Nephron (organoid): ENCODE results near the gene NUP62.
"Not testable (repeated sequence)": the region's sequence is repeated elsewhere in the genome, so short reads cannot be mapped to it uniquely, and the experiment has no call there.

Experiments used
- H3K27ac Mint-ChIP-seq, 3 experiments: 2 replicates each; pipeline ENCODE4 v1.8.0; 2020; ENCODE audit warnings: mixed read lengths in 3 of 3, mild to moderate bottlenecking in 2 of 3, moderate library complexity in 1 of 3
- H3K27me3 Mint-ChIP-seq: 2 replicates; pipeline ENCODE4 v1.8.0; 2021; ENCODE audit warnings: low read depth, mild to moderate bottlenecking, moderate library complexity, mixed read lengths
- H3K36me3 Mint-ChIP-seq: 2 replicates; pipeline ENCODE4 v1.8.0; 2020; ENCODE audit warnings: low read depth, mixed read lengths
- H3K4me1 Mint-ChIP-seq: 2 replicates; pipeline ENCODE4 v1.8.0; 2020; ENCODE audit warnings: mixed read lengths
- H3K4me3 Mint-ChIP-seq, 3 experiments: 2 replicates each; pipeline ENCODE4 v1.8.0; 2020; ENCODE audit warnings: mild to moderate bottlenecking in 3 of 3, mixed read lengths in 3 of 3, moderate library complexity in 2 of 3
- H3K9me3 Mint-ChIP-seq: 2 replicates; pipeline ENCODE4 v1.8.0; 2020; ENCODE audit warnings: mixed read lengths
- TF ChIP-seq, protein P1 (sequence below), 3 experiments: fragments of 200-600 bp; sonication (generic); IDR thresholded peaks; one replicate each; pipeline ENCODE4 v1.5.0; 2021; ENCODE audit warnings: antibody characterized with exemption in 3 of 3; ENCODE audit not compliant: unreplicated experiment in 3 of 3

Gene NUP62

DNA sequence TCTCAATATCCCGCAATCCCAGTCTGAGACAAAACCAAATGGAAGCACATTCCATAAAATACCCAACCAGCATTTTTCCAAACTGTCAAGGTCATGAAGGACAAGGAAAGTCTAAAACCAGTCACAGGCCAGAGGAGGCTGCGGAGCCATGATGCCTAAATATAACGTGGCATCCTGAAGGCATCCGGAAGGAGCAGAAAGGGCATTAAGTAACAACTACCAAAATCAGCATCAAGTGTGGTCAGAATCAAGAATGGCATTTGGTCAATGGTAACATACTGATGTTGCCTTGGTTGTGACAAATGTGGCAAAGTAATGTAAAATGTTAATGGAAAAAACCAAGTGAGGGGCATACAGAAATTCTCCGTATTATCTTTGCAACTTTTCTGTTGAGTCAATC is 3.8 kb downstream of the NUP62 start:
- peak overlapping the region in 2 of 3 experiments; percentile 50 to 56 for H3K27ac Mint-ChIP-seq
- H3K4me3 Mint-ChIP-seq, result peak overlapping the region; percentile 7 to 66 (median 63)
- H3K27me3 Mint-ChIP-seq, result no peaks in the 10 kb centered on the region
- TF ChIP-seq, protein P1, sequence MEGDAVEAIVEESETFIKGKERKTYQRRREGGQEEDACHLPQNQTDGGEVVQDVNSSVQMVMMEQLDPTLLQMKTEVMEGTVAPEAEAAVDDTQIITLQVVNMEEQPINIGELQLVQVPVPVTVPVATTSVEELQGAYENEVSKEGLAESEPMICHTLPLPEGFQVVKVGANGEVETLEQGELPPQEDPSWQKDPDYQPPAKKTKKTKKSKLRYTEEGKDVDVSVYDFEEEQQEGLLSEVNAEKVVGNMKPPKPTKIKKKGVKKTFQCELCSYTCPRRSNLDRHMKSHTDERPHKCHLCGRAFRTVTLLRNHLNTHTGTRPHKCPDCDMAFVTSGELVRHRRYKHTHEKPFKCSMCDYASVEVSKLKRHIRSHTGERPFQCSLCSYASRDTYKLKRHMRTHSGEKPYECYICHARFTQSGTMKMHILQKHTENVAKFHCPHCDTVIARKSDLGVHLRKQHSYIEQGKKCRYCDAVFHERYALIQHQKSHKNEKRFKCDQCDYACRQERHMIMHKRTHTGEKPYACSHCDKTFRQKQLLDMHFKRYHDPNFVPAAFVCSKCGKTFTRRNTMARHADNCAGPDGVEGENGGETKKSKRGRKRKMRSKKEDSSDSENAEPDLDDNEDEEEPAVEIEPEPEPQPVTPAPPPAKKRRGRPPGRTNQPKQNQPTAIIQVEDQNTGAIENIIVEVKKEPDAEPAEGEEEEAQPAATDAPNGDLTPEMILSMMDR (IDR thresholded peaks at IDR 0.05; ENCODE audit: unreplicated experiment in 3 of 3), result no peak
- H3K36me3 Mint-ChIP-seq, result peaks cover 36% of the 10 kb centered on the region
- H3K9me3 Mint-ChIP-seq, result no peaks in the 10 kb centered on the region
- peaks cover 49% of the 10 kb centered on the region for H3K4me1 Mint-ChIP-seq

DNA sequence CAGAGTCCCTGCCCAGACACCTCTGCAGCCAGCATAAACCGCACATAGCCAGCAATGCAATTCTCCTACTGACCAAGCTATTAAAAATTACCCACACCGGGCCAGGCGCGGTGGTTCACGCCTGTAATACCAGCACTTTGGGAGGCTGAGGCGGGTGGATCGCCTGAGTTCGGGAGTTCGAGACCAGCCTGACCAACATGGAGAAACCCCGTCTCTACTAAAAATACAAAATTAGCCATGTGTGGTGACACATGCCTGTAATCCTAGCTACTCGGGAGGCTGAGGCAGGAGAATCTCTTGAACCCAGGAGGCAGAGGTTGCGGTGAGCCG is 4.5 kb downstream of the NUP62 start:
- H3K9me3 Mint-ChIP-seq, H3K27me3 Mint-ChIP-seq: not testable (repeated sequence)
- Mint-ChIP-seq H3K4me1 (peaks cover 44% of the 10 kb centered on the region), H3K27ac (peak overlapping the region in 1 of 3 experiments; percentile 64), H3K36me3 (peaks cover 32% of the 10 kb centered on the region), H3K4me3 (peak overlapping the region in 2 of 3 experiments; percentile 36 to 54)

DNA sequence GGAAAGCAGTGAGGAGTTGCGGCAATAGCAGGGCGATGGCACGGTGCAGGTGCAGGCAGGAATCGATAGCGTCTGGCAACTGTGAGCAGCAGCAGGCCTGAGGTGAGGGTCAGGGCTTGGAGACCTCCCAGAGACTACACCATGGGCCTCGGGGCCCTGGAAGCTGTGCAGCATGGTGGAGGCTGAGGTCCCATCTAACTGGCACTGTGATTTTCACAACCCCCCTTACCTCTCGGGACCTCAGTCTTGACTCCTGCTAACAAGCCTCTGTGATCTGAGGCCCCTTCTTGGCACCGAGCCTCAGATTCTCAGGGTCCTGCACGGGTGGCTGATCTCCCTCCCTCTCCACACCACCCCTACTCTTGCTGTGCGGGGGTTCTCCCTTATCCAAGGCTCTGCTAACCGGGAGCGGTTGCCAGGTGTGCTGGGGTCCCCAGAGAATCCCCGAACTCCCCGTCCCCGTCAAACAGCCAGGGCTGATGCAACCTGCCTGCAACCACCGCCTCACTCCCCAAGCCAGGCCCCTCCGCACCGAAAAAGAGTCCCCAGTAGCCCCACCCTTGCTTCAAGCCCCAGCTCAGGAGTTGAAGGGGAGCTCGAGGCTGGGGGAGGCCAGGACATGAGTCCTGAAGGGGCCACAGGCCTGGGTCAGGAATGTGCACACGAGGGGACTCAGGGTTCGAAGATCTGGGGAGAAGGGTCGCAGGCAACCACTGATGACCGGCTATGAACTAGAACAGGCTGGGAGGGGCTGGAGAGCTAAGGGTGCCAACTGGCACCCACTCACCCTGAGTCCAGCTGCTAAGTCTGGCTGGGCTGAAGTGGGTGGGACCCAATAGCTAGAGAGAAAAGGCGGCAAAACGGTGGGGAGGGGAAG is 5.1 kb downstream of the NUP62 start:
- Mint-ChIP-seq H3K27ac (peak overlapping the region; percentile 58 to 74 (median 64)), H3K4me1 (peaks cover 42% of the 10 kb centered on the region), H3K9me3 (no peaks in the 10 kb centered on the region), H3K27me3 (no peaks in the 10 kb centered on the region), H3K4me3 (peak overlapping the region in 2 of 3 experiments; percentile 36 to 54), H3K36me3 (peaks cover 37% of the 10 kb centered on the region)
- TF ChIP-seq, protein P1 (IDR thresholded peaks at IDR 0.05; ENCODE audit: unreplicated experiment in 3 of 3), result no peak

DNA sequence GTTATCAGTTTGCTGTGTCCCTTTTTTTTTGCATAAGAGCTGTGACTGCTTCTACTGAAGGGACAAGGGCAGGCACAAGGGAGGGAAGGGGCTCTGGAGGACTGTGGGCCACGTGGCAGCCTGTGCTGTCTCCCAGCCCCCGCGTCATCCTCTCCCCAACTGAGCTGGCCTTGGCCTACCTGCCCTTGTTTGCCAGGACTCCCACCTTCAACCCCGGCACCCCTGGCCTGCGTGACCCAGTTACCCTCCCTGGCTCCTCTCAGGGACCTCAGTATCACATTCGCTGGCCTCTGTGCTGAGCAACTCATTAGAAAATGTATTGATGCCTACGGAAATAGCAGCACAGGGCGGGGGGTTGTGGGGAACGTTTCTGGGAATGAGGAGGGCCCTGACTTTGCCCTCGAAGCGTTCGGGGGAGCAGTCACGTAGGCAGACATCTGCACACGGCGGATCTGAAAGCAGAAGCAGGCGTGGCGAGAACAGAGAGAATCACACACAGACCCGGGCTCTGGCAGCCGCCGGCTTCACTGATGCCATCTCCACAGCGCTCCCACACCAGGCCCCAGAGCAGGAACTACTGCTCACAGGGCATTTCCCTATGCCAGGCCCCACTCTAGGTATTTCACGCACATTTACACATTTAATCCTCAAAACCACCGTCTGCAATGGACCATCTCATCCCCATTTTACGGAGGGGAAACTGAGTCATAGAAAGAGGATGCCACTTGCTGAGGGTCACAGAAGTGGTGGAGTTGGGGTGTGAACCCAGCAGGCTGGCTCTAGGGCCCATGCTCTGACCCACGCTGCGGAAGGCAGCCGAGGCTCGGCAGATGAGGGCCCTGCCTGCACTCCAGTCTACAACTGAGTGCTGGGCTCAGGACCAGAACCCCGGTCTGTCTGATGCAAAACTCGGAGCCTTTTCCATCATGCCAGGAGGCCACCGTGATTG is 6.0 kb downstream of the NUP62 start:
- Mint-ChIP-seq H3K27me3 (no peaks in the 10 kb centered on the region), H3K4me3 (no peak overlapping the region), H3K9me3 (no peaks in the 10 kb centered on the region), H3K27ac (peak overlapping the region; percentile 58 to 74 (median 64)), H3K4me1 (peaks cover 40% of the 10 kb centered on the region), H3K36me3 (peaks cover 40% of the 10 kb centered on the region)
- TF ChIP-seq, protein P1 (IDR thresholded peaks at IDR 0.05; ENCODE audit: unreplicated experiment in 3 of 3), result no peak

DNA sequence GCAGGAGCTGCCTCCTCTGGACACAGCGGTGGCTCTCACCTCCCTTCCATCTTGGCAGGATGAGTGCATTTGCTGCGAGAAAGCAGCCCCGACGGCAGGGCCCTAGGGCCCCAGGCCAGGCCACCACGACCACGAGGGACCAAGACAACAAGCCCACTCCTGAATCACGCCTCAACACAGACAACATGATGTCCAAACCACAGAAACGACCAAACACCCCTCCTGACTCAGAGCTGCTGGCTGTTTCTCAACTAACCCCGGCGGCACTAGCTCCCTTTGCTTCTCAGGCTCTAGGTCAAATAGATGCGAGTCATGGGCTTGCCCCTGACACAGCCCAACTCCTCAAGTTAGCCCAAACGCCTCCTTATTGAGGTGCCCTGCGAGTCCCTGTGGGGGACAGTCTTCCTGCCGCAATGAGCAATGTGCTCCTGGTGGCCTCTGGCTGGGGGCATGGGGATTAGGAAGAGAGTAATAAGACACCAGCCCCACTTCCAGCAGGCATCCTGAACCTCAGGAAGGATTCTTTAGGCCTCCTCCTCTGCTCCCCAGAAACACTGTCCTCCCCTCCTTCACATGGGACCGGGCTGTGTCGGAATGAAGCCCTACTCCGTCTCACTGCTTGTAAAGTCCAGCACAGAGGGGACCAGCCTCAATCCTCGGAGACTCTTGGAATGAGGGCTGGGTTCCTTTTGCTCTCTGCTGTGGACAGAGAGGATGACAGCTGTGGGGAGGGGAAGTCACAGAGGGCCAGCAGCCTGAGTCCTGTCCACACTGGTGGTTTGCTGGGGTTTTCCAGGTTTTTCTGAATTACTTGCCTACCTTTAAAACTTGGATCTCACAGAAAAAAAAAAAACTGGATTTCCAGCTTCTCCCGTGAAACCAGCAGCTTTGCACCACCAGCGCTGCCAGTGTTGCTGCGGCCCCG is 7.2 kb downstream of the NUP62 start:
- no peaks in the 10 kb centered on the region for H3K27me3 Mint-ChIP-seq
- H3K27ac Mint-ChIP-seq, result peak overlapping the region in 2 of 3 experiments; percentile 18 to 44
- H3K4me1 Mint-ChIP-seq, result peaks cover 34% of the 10 kb centered on the region
- peaks cover 45% of the 10 kb centered on the region for H3K36me3 Mint-ChIP-seq
- peaks cover 3% of the 10 kb centered on the region for H3K9me3 Mint-ChIP-seq
- TF ChIP-seq, protein P1 (IDR thresholded peaks at IDR 0.05; ENCODE audit: unreplicated experiment in 3 of 3), result no peak
- H3K4me3 Mint-ChIP-seq, result no peak overlapping the region
